Uterus (tissue), 4 donors: ENCODE measurements around the gene GRAMD1A. TPM values are rescaled to one million over a fixed set of nuclear protein-coding genes. Genes with fewer than 3 reads are reported as not detected.

Source experiments
- DNase-seq, 2 donors: peaks; one replicate each; pipeline ENCODE4 v3.0.0-alpha.2; 2019 to 2020
- H3K27ac ChIP-seq, 2 donors: fragments of 200-600 bp; sonication (generic); 1 replicate in 1 of 2; 2 replicates in 1 of 2; pipeline ENCODE4 v1.5.1; 2016 to 2018
- H3K27me3 ChIP-seq, 2 donors: fragments of 200-600 bp; sonication (generic); one replicate each; pipeline ENCODE4 v1.5.1; 2018 to 2019; ENCODE audit warnings: control low read depth in 1 of 2
- H3K36me3 ChIP-seq, 2 donors: fragments of 200-600 bp; sonication (generic); one replicate each; pipeline ENCODE4 v1.5.1; 2019; ENCODE audit warnings: control low read depth in 1 of 2
- H3K4me1 ChIP-seq, 2 donors: fragments of 200-600 bp; sonication (generic); one replicate each; pipeline ENCODE4 v1.5.1; 2018 to 2019; ENCODE audit warnings: control low read depth in 1 of 2
- H3K4me3 ChIP-seq, 2 donors: fragments of 200-600 bp; sonication (generic); 1 replicate in 1 of 2; 2 replicates in 1 of 2; pipeline ENCODE4 v1.5.1; 2018 to 2019; ENCODE audit warnings: mild to moderate bottlenecking in 1 of 2
- H3K9me3 ChIP-seq, 2 donors: fragments of 200-600 bp; sonication (generic); one replicate each; pipeline ENCODE4 v1.5.1; 2019; ENCODE audit warnings: control low read depth in 1 of 2
- POLR2A ChIP-seq, 2 donors: fragments of 450-650 bp; IDR thresholded peaks; one replicate each; pipeline ENCODE4 v1.6.1; 2016; ENCODE audit warnings: antibody characterized with exemption in 2 of 2, mild to moderate bottlenecking in 1 of 2, moderate library complexity in 1 of 2
- intact Hi-C: fragments of 100-400 bp; cut with DNase I; formaldehyde crosslinking; loops from one replicate; pipeline ENCODE4 v1.15.1; 2023; ENCODE audit warnings: low total_unique reads
- total RNA-seq, 4 donors: library from RNA; depleted of rRNA in 3 of 4; stranded (reverse); fragments of >200 nt in 3 of 4; gene quantifications; one replicate each; pipeline versions ENCODE4 v1.1.0 to v1.2.4, GENCODE V29; 2014 to 2023
- TF ChIP-seq, protein P1 (sequence below), 4 experiments: fragments of 200-600 bp in 2 of 4; fragments of 450-650 bp in 2 of 4; sonication (generic) in 2 of 4; IDR thresholded peaks; one replicate each; pipeline ENCODE4 v1.5.1; 2016 to 2019; ENCODE audit warnings: antibody characterized with exemption in 4 of 4, mild to moderate bottlenecking in 2 of 4, moderate library complexity in 1 of 4
- donor health status: DM: yes; HTN: yes; CAD: no.

GRAMD1A gene
- total RNA-seq, 4 donors from 2014 or later = 40.0 to 89.8 (median 52.2) TPM

DNA sequence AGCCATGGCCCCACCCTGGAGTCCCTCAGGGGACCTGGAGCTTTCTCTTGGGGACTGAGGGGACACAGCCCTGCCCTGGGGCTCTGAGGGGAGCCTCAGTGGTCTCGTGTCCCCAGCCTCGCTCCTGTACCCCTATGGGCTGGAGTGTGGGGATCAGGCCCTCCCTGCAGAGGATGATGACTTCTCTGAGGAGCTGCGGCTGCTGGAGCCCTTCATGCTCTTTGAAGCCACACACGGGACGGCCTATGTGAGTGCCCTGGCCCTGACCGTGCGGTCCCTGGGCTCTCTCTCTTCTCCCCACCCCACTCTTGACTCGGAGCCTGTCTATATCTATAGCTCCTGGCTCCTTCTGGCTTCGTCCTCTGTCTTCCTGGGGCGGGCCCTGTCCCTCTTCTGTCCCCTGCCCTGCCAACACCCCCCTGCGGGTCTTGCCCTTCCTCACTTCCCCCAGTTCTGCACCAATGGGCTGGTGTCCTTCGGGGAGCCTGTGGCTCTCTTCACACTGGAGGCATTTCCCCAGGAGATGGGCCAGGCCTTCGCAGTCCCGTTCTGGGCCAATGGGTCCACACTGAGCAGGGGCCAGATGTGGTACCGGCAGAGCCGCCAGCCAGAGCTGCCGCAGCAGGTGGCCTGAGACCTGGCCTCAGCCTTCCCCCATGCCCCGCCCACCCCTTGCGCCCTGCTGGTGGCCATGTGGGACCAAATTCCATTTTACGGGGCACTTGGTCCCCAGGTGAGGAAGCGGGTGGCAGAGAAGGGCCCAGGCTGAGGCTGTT lies 74.5 kb downstream of the GRAMD1A start:
- Histone ChIP-seq H3K36me3 (no peaks in the 10 kb centered on the region), H3K27me3 (no peaks in the 10 kb centered on the region), H3K9me3 (no peaks in the 10 kb centered on the region), H3K4me3 (no peak overlapping the region), H3K27ac (no peak overlapping the region), H3K4me1 (no peaks in the 10 kb centered on the region)
- DNase-seq = no peak
- no peak for TF ChIP-seq POLR2A (IDR thresholded peaks at IDR 0.05)
- TF ChIP-seq, protein P1, sequence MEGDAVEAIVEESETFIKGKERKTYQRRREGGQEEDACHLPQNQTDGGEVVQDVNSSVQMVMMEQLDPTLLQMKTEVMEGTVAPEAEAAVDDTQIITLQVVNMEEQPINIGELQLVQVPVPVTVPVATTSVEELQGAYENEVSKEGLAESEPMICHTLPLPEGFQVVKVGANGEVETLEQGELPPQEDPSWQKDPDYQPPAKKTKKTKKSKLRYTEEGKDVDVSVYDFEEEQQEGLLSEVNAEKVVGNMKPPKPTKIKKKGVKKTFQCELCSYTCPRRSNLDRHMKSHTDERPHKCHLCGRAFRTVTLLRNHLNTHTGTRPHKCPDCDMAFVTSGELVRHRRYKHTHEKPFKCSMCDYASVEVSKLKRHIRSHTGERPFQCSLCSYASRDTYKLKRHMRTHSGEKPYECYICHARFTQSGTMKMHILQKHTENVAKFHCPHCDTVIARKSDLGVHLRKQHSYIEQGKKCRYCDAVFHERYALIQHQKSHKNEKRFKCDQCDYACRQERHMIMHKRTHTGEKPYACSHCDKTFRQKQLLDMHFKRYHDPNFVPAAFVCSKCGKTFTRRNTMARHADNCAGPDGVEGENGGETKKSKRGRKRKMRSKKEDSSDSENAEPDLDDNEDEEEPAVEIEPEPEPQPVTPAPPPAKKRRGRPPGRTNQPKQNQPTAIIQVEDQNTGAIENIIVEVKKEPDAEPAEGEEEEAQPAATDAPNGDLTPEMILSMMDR (IDR thresholded peaks at IDR 0.05) = no peak
- intact Hi-C loops = no loop called here

DNA sequence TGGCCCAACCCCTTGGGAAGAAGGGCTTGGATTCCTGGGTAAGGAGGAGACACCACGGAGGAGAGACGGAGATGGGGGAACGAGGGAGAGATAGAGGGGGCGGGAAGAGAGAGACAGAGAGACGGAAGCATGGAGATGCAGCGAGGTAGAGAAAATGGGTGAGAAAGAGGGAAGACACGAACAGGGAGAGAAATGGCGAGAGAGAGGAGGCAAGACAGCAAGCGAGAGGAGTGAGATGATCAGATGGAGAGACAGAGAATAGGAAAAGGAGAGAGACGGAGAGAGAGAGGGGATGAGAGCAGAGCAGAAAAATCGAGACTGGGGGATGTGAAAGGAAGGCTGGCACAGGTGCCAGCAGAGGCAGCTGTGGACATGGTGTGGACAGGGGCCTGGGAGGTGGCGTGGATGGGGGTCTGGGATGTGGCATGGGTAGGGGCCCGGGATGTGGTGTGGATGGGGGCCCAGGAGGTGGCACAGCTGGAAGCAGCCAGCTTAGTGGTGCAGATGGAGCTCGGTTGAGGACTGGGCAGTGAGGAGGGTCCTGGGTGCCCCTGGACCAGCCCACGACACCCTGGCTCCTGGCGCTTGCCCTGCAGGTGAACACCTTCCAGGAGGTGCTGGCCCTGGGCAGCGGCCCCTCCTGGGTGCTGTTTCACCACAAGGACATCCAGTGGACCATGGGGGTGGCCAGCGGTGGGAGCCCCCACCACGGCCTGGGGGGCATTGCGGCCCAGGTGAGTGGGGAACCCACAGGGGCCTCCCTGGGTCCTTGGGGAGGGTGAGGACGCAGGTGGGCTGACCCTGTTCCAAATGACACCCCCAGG lies 75.3 kb downstream of the GRAMD1A start:
- Histone ChIP-seq H3K4me1 (no peaks in the 10 kb centered on the region), H3K36me3 (no peaks in the 10 kb centered on the region), H3K27me3 (no peaks in the 10 kb centered on the region), H3K27ac (no peak overlapping the region), H3K4me3 (no peak overlapping the region), H3K9me3 (no peaks in the 10 kb centered on the region)
- TF ChIP-seq, protein P1 (IDR thresholded peaks at IDR 0.05) = no peak
- no peak for TF ChIP-seq POLR2A (IDR thresholded peaks at IDR 0.05)
- DNase-seq = no peak
- intact Hi-C loops = no loop called here

DNA sequence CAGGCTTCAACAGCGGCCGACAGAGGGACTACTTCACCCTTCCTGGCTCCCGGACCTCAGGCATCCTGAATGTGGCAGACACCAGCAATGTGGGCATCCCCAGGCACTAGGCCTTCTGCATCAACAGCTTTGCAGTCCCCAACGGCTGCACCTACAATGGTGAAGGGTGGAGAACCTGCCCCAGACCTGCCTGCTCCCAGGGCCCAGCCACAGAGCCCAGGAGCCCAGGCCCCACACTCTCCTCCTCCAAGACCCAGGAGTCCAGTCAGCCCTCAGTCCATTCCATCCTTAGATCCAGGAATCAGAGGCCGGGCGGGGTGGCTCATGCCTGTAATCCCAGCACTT lies 75.9 kb downstream of the GRAMD1A start:
- no peaks in the 10 kb centered on the region for H3K4me1 ChIP-seq
- TF ChIP-seq, protein P1 (IDR thresholded peaks at IDR 0.05) = no peak
- TF ChIP-seq POLR2A (IDR thresholded peaks at IDR 0.05) = no peak
- H3K27ac ChIP-seq = no peak overlapping the region
- H3K9me3 ChIP-seq = no peaks in the 10 kb centered on the region
- DNase-seq = no peak
- no peak overlapping the region for H3K4me3 ChIP-seq
- intact Hi-C loops = no loop called here
- H3K27me3 ChIP-seq = no peaks in the 10 kb centered on the region
- H3K36me3 ChIP-seq = no peaks in the 10 kb centered on the region

Other genes with a start within 250 kb of the GRAMD1A start
- 10 to 100 TPM in 3 of 4 donors, 1 to 10 TPM in 1; 1.3 to 15.6 (median 12.1) TPM for gene ZNF599, start 227.1 kb upstream of the GRAMD1A start, total RNA-seq
- gene ZNF30, start 73.4 kb upstream of the GRAMD1A start, total RNA-seq = 1 to 10 TPM in 3 of 4 donors, under 1 TPM in 1; 0.26 to 7.1 (median 2.8) TPM
- gene ZNF792, start 36.1 kb upstream of the GRAMD1A start, total RNA-seq = 10 to 100 TPM in 2 of 4 donors, 1 to 10 TPM in 2; 4.4 to 16.5 (median 10.7) TPM
- 10 to 100 TPM in 1 of 4 donors, under 1 TPM in 3; 0.26 to 15.2 (median 0.78) TPM for gene SCN1B, start 30.1 kb downstream of the GRAMD1A start, total RNA-seq
- 1 to 10 TPM in 2 of 4 donors, under 1 TPM in 2; 0.26 to 2.7 (median 0.68) TPM for gene HPN, start 41.4 kb downstream of the GRAMD1A start, total RNA-seq
- 1 to 10 TPM; 1.5 to 3.8 (median 1.6) TPM for gene FXYD3, start 115.5 kb downstream of the GRAMD1A start, total RNA-seq
- 10 to 100 TPM in 3 of 4 donors, 1 to 10 TPM in 1; 5.1 to 44.4 (median 19.7) TPM for gene LGI4, start 134.7 kb downstream of the GRAMD1A start, total RNA-seq
- 100 to 1,000 TPM in 2 of 4 donors, 10 to 100 TPM in 2; 18.1 to 214 (median 105) TPM for gene FXYD1, start 138.5 kb downstream of the GRAMD1A start, total RNA-seq
- gene FXYD7, start 142.9 kb downstream of the GRAMD1A start, total RNA-seq = 1 to 10 TPM in 1 of 4 donors, under 1 TPM in 1, not detected in 2; 0.83 to 3.7 TPM
- gene FXYD5, start 154.4 kb downstream of the GRAMD1A start, total RNA-seq = 10 to 100 TPM; 10.9 to 86.2 (median 34.2) TPM
- under 1 TPM in 1 of 4 donors, not detected in 3; 0.21 TPM for gene FAM187B, start 228.4 kb downstream of the GRAMD1A start, total RNA-seq
- gene LSR, start 248.7 kb downstream of the GRAMD1A start, total RNA-seq = 10 to 100 TPM in 3 of 4 donors, 1 to 10 TPM in 1; 7.3 to 37.8 (median 20.2) TPM